22Rv1 (cell line): Measurements from ENCODE around the gene GFOD2.

Experiments
- ZFX ChIP-seq: fragments of 450-650 bp; IDR thresholded peaks from 2 replicates; pipeline ENCODE4 v1.6.1; 2017; ENCODE audit warnings: antibody characterized with exemption, borderline replicate concordance
- TF ChIP-seq, protein P1 (sequence below): fragments of 450-650 bp; IDR thresholded peaks from 2 replicates; pipeline ENCODE4 v1.5.1; 2017; ENCODE audit warnings: mild to moderate bottlenecking

DNA sequence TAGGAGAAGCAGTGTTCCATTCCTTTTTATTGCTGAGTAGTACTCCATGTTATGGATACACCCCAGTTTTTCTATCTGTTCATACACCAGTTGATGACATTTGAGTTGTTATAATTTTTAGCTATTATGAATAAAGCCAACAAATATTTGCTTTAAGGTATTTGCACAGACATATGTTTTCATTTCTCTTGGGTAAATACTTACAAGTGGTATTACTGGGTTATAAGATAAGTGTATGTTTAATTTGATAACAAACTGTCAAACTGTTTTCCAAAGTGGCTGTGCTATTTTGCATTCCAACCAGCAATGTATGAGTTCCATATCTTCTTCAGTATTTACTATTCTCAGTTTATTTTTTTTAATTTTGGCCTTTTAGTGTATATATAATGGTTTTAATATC, 27.7 kb upstream of the GFOD2 start:
- TF ChIP-seq, protein P1, sequence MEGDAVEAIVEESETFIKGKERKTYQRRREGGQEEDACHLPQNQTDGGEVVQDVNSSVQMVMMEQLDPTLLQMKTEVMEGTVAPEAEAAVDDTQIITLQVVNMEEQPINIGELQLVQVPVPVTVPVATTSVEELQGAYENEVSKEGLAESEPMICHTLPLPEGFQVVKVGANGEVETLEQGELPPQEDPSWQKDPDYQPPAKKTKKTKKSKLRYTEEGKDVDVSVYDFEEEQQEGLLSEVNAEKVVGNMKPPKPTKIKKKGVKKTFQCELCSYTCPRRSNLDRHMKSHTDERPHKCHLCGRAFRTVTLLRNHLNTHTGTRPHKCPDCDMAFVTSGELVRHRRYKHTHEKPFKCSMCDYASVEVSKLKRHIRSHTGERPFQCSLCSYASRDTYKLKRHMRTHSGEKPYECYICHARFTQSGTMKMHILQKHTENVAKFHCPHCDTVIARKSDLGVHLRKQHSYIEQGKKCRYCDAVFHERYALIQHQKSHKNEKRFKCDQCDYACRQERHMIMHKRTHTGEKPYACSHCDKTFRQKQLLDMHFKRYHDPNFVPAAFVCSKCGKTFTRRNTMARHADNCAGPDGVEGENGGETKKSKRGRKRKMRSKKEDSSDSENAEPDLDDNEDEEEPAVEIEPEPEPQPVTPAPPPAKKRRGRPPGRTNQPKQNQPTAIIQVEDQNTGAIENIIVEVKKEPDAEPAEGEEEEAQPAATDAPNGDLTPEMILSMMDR = no peak
- no peak for TF ChIP-seq ZFX
